Keratinocyte (primary cell): ENCODE results near the gene MGAT5. TPM values are rescaled to one million over a fixed set of nuclear protein-coding genes. Genes with fewer than 3 reads are reported as not detected.
"Not testable (repeated sequence)": the region's sequence is repeated elsewhere in the genome, so short reads cannot be mapped to it uniquely, and the experiment has no call there.

Source experiments
- DNase-seq: peaks from one replicate; pipeline ENCODE4 v3.0.0-alpha.2; 2011; ENCODE audit warnings: low read depth, missing footprints, low spot score
- FAIRE-seq: peaks from 2 replicates; lab custom pipeline; 2011; peaks lifted over from hg19 to GRCh38; lab: Jason Lieb, UNC
- H2AFZ ChIP-seq: 2 replicates; pipeline ENCODE4 v1.6.0; 2012; ENCODE audit warnings: low read length, control low read depth, inconsistent platforms; ENCODE audit not compliant: control insufficient read depth
- H3K27ac ChIP-seq: 2 replicates; pipeline ENCODE4 v1.5.1; 2011; ENCODE audit warnings: low read length; ENCODE audit not compliant: control insufficient read depth, insufficient read depth
- H3K27me3 ChIP-seq: 3 replicates; pipeline ENCODE4 v1.6.0; 2011; ENCODE audit warnings: low read length; ENCODE audit not compliant: control insufficient read depth, insufficient read depth; ENCODE audit errors: extremely low read depth
- H3K36me3 ChIP-seq, 2 experiments: 2 replicates in 1 of 2; 3 replicates in 1 of 2; pipeline ENCODE4 v1.5.1; 2011; ENCODE audit warnings: low read length in 2 of 2, mild to moderate bottlenecking in 1 of 2; ENCODE audit not compliant: control insufficient read depth in 2 of 2, insufficient read depth in 2 of 2; ENCODE audit errors: extremely low read depth in 1 of 2
- H3K4me1 ChIP-seq: 3 replicates; pipeline ENCODE4 v1.5.1; 2011; ENCODE audit warnings: low read length; ENCODE audit not compliant: control insufficient read depth, insufficient read depth; ENCODE audit errors: extremely low read depth
- H3K4me2 ChIP-seq: 3 replicates; pipeline ENCODE4 v1.6.0; 2011; ENCODE audit warnings: low read depth, low read length; ENCODE audit not compliant: control insufficient read depth, insufficient read depth; ENCODE audit errors: extremely low read depth
- H3K4me3 ChIP-seq, 3 experiments: fragments of 200-600 bp in 1 of 3; sonication (generic) in 1 of 3; 2 replicates in 2 of 3; 3 replicates in 1 of 3; pipeline ENCODE4 v1.5.1; 2011 to 2016; ENCODE audit warnings: low read length in 3 of 3, mild to moderate bottlenecking in 3 of 3, control low read depth in 2 of 3, inconsistent platforms in 1 of 3, low read depth in 1 of 3, mixed read lengths in 1 of 3, mixed run types in 1 of 3, moderate library complexity in 1 of 3; ENCODE audit not compliant: control insufficient read depth in 2 of 3, insufficient read depth in 2 of 3; ENCODE audit errors: extremely low read depth in 1 of 3
- H3K79me2 ChIP-seq: 2 replicates; pipeline ENCODE4 v1.6.0; 2012; ENCODE audit warnings: low read length; ENCODE audit not compliant: control insufficient read depth, insufficient read depth
- H3K9ac ChIP-seq: 3 replicates; pipeline ENCODE4 v1.6.0; 2011; ENCODE audit warnings: low read length; ENCODE audit not compliant: control insufficient read depth, insufficient read depth; ENCODE audit errors: extremely low read depth
- H3K9me1 ChIP-seq: 3 replicates; pipeline ENCODE4 v1.6.0; 2011; ENCODE audit warnings: low read length; ENCODE audit not compliant: control insufficient read depth, insufficient read depth; ENCODE audit errors: extremely low read depth
- H3K9me3 ChIP-seq: 2 replicates; pipeline ENCODE4 v1.5.1; 2012; ENCODE audit warnings: low read depth, low read length; ENCODE audit not compliant: control insufficient read depth
- H4K20me1 ChIP-seq: 3 replicates; pipeline ENCODE4 v1.6.0; 2011; ENCODE audit warnings: low read length; ENCODE audit not compliant: control insufficient read depth, insufficient read depth; ENCODE audit errors: extremely low read depth
- CTCF ChIP-seq, 3 experiments: IDR thresholded peaks in 1 of 3; conservative IDR thresholded peaks in 1 of 3; optimal IDR thresholded peaks in 1 of 3; 2 replicates in 2 of 3; 3 replicates in 1 of 3; pipeline versions ENCODE3 to v1.5.1; 2011; ENCODE audit warnings: low read length in 3 of 3, mild to moderate bottlenecking in 3 of 3, moderate library complexity in 2 of 3, control low read depth in 1 of 3, inconsistent platforms in 1 of 3; ENCODE audit not compliant: insufficient read depth in 2 of 3; ENCODE audit errors: extremely low read depth in 1 of 3
- EZH2 ChIP-seq: IDR thresholded peaks from one replicate; pipeline ENCODE4 v1.6.1; 2012; ENCODE audit warnings: inconsistent platforms, mild to moderate bottlenecking, low read length, moderate library complexity
- dilution Hi-C: fragments of 300-500 bp; cut with MboI; formaldehyde crosslinking; loops from one replicate; pipeline ENCODE4 v1.7.0; 2020; ENCODE audit warnings: low sequenced_read_pairs; ENCODE audit not compliant: extremely low pct_ligation_motif_present
- polyA plus RNA-seq, 5 experiments: library from polyadenylated mRNA; depleted of rRNA in 3 of 5; stranded (reverse) in 3 of 5; stranded (forward) in 1 of 5; unstranded in 1 of 5; fragments of >200 nt; gene quantifications; 1 replicate in 1 of 5; 2 replicates in 3 of 5; 3 replicates in 1 of 5; pipeline versions ENCODE4 v1.2.1 to v1.2.3, GENCODE V29; 2011 to 2012; ENCODE audit warnings: missing spikeins in 2 of 5, low read depth in 1 of 5, low replicate concordance in 1 of 5

MGAT5 gene
- polyA plus RNA-seq, 1 donor (not counting 4 experiments of a cell fraction or from before 2014, with no cell fraction given), result 23.0 TPM

GRCh38 chr2:134293719-134294537 lies 40.1 kb downstream of the MGAT5 start:
- H3K79me2 ChIP-seq, result peaks cover 1% of the 10 kb centered on the region
- no peak for TF ChIP-seq CTCF (optimal IDR thresholded peaks at IDR 0.05 in 1 of 3, IDR thresholded peaks at IDR 0.05 in 1 of 3, conservative IDR thresholded peaks at IDR 0.05 in 1 of 3; ENCODE audit: extremely low read depth in 1 of 3, insufficient read depth in 2 of 3, low read length in 3 of 3)
- TF ChIP-seq EZH2, result no peak
- no peaks in the 10 kb centered on the region for H3K27me3 ChIP-seq
- no peak overlapping the region for H3K4me2 ChIP-seq
- H3K9me3 ChIP-seq, result no peaks in the 10 kb centered on the region
- H3K4me3 ChIP-seq, result no peak overlapping the region
- no peak overlapping the region for H3K27ac ChIP-seq
- H3K9ac ChIP-seq, result no peak overlapping the region
- FAIRE-seq (no peak), DNase-seq (no peak)
- peaks cover 10% of the 10 kb centered on the region for H3K4me1 ChIP-seq
- H3K36me3 ChIP-seq, result no peaks in the 10 kb centered on the region
- no peak overlapping the region for H2AFZ ChIP-seq
- H4K20me1 ChIP-seq, result peaks cover 4% of the 10 kb centered on the region
- dilution Hi-C loops, result no loop called here
- H3K9me1 ChIP-seq, result no peaks in the 10 kb centered on the region

- H2AFZ ChIP-seq, H3K36me3 ChIP-seq, H3K9me3 ChIP-seq, H3K9ac ChIP-seq, H3K4me2 ChIP-seq, H4K20me1 ChIP-seq, FAIRE-seq, DNase-seq, H3K27ac ChIP-seq, H3K27me3 ChIP-seq, H3K9me1 ChIP-seq, H3K4me3 ChIP-seq, dilution Hi-C loops, H3K79me2 ChIP-seq: not testable (repeated sequence)
- peaks cover 10% of the 10 kb centered on the region for H3K4me1 ChIP-seq
Measured at GRCh38 chr2:134294598-134294997, 40.7 kb downstream of the MGAT5 start.
